NCI-H82 treated with DMSO at 0.1 percent for 48 hours (cell line): ENCODE measurements around the gene UBL5.
A peak's percentile ranks its signal among the peaks of the same experiment; 100 is the strongest.
"Not testable (repeated sequence)": the region's sequence is repeated elsewhere in the genome, so short reads cannot be mapped to it uniquely, and the experiment has no call there.

ENCODE experiments used
- DNase-seq: peaks from one replicate; lab custom pipeline; 2025; ENCODE audit not compliant: unreplicated experiment; lab: John Stamatoyannopoulos, UW

The UBL5 gene

GRCh38 chr19:9827289-9828238 lies at the start of gene UBL5:
TSS of gene UBL5 (plus strand) at chr19:9827918. CDS start at chr19:9828338, 420 bp downstream.
- DNase-seq: peak; percentile 63

- no peak for DNase-seq
Observed at GRCh38 chr19:9782338-9782737, 45.4 kb upstream of the UBL5 start.

GRCh38 chr19:9784163-9784496 lies 43.6 kb upstream of the UBL5 start:
- not testable (repeated sequence) for DNase-seq

GRCh38 chr19:9785367-9786331 lies 42.1 kb upstream of the UBL5 start:
- peak; percentile 88 for DNase-seq

GRCh38 chr19:9786342-9786741 lies 41.4 kb upstream of the UBL5 start:
- no peak for DNase-seq

- DNase-seq: no peak
Observed at GRCh38 chr19:9786819-9787218, 40.9 kb upstream of the UBL5 start.

GRCh38 chr19:9788604-9789003 lies 39.1 kb upstream of the UBL5 start:
- not testable (repeated sequence) for DNase-seq

- DNase-seq: no peak
Observed at GRCh38 chr19:9789066-9789465, 38.7 kb upstream of the UBL5 start.

- DNase-seq: not testable (repeated sequence)
Observed at GRCh38 chr19:9789579-9789978, 38.1 kb upstream of the UBL5 start.

GRCh38 chr19:9791073-9791367 lies 36.7 kb upstream of the UBL5 start:
- not testable (repeated sequence) for DNase-seq

- peak; percentile 73 for DNase-seq
Observed at GRCh38 chr19:9791552-9792205, 36.0 kb upstream of the UBL5 start.

- DNase-seq: peak; percentile 77
Observed at GRCh38 chr19:9792206-9793070, 35.3 kb upstream of the UBL5 start.

- DNase-seq: peak; percentile 0
Observed at GRCh38 chr19:9793071-9793591, 34.6 kb upstream of the UBL5 start.

GRCh38 chr19:9796113-9796773 lies 31.5 kb upstream of the UBL5 start:
- peak; percentile 67 for DNase-seq

GRCh38 chr19:9797871-9798270 lies 29.8 kb upstream of the UBL5 start:
- DNase-seq: no peak

GRCh38 chr19:9799162-9799561 lies 28.6 kb upstream of the UBL5 start:
- DNase-seq: no peak

- DNase-seq: no peak
Observed at GRCh38 chr19:9801976-9802375, 25.7 kb upstream of the UBL5 start.

- DNase-seq: no peak
Observed at GRCh38 chr19:9806803-9807202, 20.9 kb upstream of the UBL5 start.
